DOHH2 (cell line): ENCODE results near the gene PRRT4.

ENCODE experiments used
- CTCF ChIP-seq: fragments of 200-600 bp; sonication (generic); IDR thresholded peaks from one replicate; pipeline ENCODE4 v1.5.1; 2014; ENCODE audit warnings: antibody characterized with exemption, mild to moderate bottlenecking, low read depth, low read length; ENCODE audit not compliant: poor library complexity, severe bottlenecking
- EZH2phosphoT487 ChIP-seq: fragments of 200-600 bp; sonication (generic); IDR thresholded peaks from 2 replicates; pipeline ENCODE4 v1.6.1; 2017; ENCODE audit warnings: borderline replicate concordance, mild to moderate bottlenecking, antibody characterized with exemption, low read length, moderate library complexity, mixed read lengths

DNA sequence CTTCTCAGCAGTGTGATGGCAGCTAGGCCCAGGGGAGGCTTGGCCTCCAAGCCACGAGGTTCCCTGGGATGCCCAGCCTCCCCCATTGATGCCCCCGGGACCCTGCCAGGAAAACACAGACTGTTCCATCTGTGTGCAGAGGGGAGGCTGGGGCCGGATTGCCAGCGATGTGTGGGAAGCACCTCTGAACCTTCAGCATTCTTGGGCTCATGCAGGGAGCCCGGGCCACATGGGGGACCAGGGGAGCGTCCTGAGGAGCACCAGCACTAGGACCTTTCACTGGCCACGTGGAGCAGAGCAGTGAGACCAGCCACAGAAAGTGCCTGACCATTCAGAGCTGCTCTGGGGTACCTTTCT, 45.7 kb upstream of the PRRT4 start:
- TF ChIP-seq EZH2phosphoT487 (no peak), CTCF (no peak)
